ENCODE measurements around the gene MMP12.

The MMP12 gene

GRCh38 chr11:102836290-102836875 is 38.4 kb downstream of the MMP12 start:
- DNase-seq, result no peak
- Histone ChIP-seq H3K9me3 (no peaks in the 10 kb centered on the region), H3K27ac (no peak overlapping the region), H3K4me3 (no peak overlapping the region), H3K4me1 (no peaks in the 10 kb centered on the region), H3K36me3 (no peaks in the 10 kb centered on the region), H3K27me3 (no peaks in the 10 kb centered on the region)
- TF ChIP-seq, protein P1, sequence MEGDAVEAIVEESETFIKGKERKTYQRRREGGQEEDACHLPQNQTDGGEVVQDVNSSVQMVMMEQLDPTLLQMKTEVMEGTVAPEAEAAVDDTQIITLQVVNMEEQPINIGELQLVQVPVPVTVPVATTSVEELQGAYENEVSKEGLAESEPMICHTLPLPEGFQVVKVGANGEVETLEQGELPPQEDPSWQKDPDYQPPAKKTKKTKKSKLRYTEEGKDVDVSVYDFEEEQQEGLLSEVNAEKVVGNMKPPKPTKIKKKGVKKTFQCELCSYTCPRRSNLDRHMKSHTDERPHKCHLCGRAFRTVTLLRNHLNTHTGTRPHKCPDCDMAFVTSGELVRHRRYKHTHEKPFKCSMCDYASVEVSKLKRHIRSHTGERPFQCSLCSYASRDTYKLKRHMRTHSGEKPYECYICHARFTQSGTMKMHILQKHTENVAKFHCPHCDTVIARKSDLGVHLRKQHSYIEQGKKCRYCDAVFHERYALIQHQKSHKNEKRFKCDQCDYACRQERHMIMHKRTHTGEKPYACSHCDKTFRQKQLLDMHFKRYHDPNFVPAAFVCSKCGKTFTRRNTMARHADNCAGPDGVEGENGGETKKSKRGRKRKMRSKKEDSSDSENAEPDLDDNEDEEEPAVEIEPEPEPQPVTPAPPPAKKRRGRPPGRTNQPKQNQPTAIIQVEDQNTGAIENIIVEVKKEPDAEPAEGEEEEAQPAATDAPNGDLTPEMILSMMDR (IDR thresholded peaks at IDR 0.05), result no peak
- intact Hi-C loops (cut with DNase I; ENCODE audit: low total_unique reads), result no loop called here

- H3K4me1 ChIP-seq, result no peaks in the 10 kb centered on the region
- no peak overlapping the region for H3K27ac ChIP-seq
- H3K4me3 ChIP-seq, result no peak overlapping the region
- H3K27me3 ChIP-seq, result peaks cover 0 to 11% of the 10 kb centered on the region in 2 donors
- H3K36me3 ChIP-seq, result no peaks in the 10 kb centered on the region
- no peaks in the 10 kb centered on the region for H3K9me3 ChIP-seq
- intact Hi-C loops (cut with DNase I; ENCODE audit: low total_unique reads), result no loop called here
- TF ChIP-seq, protein P1 (IDR thresholded peaks at IDR 0.05), result no peak
- no peak for DNase-seq
Measured at GRCh38 chr11:102833731-102834130, 41.1 kb downstream of the MMP12 start.

DNA sequence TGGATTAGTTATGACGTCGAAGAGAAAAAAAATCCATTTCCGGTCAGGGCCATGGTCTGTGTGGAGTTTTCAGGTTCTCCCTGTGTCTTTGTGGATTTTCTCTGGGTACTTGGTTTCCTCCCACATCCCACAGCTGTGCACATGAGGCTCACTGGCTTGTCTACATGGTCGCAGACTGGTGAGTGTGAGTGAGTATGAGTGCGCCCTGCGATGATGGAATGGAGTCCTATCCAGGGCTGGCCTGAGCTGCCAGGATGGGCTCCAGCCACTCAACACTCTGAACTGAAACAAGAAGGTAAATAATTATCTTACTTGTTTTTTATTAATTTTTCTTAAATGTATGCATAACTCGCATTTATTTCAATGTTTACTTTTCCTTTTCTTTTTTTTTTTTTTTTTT is 42.2 kb downstream of the MMP12 start:
- H3K27me3 ChIP-seq, result peaks cover 0 to 11% of the 10 kb centered on the region in 2 donors
- no peaks in the 10 kb centered on the region for H3K36me3 ChIP-seq
- intact Hi-C loops (cut with DNase I; ENCODE audit: low total_unique reads), result no loop called here
- TF ChIP-seq, protein P1 (IDR thresholded peaks at IDR 0.05), result no peak
- no peaks in the 10 kb centered on the region for H3K9me3 ChIP-seq
- no peak overlapping the region for H3K27ac ChIP-seq
- DNase-seq, result no peak
- no peak overlapping the region for H3K4me3 ChIP-seq
- H3K4me1 ChIP-seq, result no peaks in the 10 kb centered on the region

GRCh38 chr11:102831489-102832440 is 43.0 kb downstream of the MMP12 start:
- no peak for DNase-seq
- peak overlapping the region in 1 of 2 donors; percentile 18 for H3K4me3 ChIP-seq
- no peaks in the 10 kb centered on the region for H3K9me3 ChIP-seq
- TF ChIP-seq, protein P1 (IDR thresholded peaks at IDR 0.05), result peak in 1 of 2 experiments; percentile 42
- no peak overlapping the region for H3K27ac ChIP-seq
- no peaks in the 10 kb centered on the region for H3K4me1 ChIP-seq
- intact Hi-C loops (cut with DNase I; ENCODE audit: low total_unique reads), result no loop called here
- no peaks in the 10 kb centered on the region for H3K36me3 ChIP-seq
- H3K27me3 ChIP-seq, result peaks cover 0 to 11% of the 10 kb centered on the region in 2 donors

DNA sequence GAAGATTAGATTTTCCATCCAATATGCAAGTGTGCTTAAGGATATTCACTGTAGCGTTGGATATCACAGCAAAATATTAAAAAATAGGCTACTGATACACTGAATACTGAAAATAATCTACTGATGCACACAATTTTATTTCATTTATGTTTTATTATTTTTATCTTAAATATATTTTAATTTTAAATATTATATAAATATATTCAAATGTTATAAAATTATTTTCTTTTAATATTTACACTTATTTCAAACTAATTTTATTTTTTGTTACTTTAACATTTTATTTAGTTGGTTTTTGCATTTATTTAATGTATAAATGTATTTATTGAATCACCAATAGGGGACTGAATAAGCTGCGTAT is 43.7 kb downstream of the MMP12 start:
- Histone ChIP-seq H3K27ac (no peak overlapping the region), H3K4me1 (no peaks in the 10 kb centered on the region), H3K27me3 (peaks cover 0 to 11% of the 10 kb centered on the region in 2 donors), H3K9me3 (no peaks in the 10 kb centered on the region), H3K36me3 (no peaks in the 10 kb centered on the region), H3K4me3 (peak overlapping the region in 1 of 2 donors; percentile 18)
- TF ChIP-seq, protein P1 (IDR thresholded peaks at IDR 0.05), result no peak
- intact Hi-C loops (cut with DNase I; ENCODE audit: low total_unique reads), result no loop called here
- no peak for DNase-seq
